ENCODE measurements around the gene CDK5RAP2.
A peak's percentile ranks its signal among the peaks of the same experiment; 100 is the strongest.
"Not testable (repeated sequence)": the region's sequence is repeated elsewhere in the genome, so short reads cannot be mapped to it uniquely, and the experiment has no call there.

The CDK5RAP2 gene

DNA sequence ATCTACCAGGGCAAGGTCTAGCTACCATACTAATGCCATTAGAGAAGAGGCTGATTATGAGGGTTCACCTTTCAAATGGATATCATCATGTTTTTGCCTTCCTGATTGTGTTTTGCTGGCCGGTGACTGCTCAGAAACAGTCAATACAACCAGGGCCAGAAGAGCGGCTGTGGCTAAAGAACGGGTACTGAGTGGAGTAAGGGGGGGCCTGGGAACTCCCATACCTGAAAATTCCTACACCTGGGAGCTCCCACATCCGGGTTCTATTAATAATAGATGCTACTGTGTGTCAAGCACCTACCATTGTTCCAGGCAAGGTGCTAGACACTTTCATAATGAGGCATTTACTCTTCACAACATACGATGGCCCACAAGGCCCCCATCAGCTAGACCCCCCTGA is 79.2 kb downstream of the CDK5RAP2 start:
- no peak for DNase-seq (ENCODE audit: low read depth)
- H3K4me3 ChIP-seq (ENCODE audit: low read depth, low read length) = no peak overlapping the region
- TF ChIP-seq, protein P1, sequence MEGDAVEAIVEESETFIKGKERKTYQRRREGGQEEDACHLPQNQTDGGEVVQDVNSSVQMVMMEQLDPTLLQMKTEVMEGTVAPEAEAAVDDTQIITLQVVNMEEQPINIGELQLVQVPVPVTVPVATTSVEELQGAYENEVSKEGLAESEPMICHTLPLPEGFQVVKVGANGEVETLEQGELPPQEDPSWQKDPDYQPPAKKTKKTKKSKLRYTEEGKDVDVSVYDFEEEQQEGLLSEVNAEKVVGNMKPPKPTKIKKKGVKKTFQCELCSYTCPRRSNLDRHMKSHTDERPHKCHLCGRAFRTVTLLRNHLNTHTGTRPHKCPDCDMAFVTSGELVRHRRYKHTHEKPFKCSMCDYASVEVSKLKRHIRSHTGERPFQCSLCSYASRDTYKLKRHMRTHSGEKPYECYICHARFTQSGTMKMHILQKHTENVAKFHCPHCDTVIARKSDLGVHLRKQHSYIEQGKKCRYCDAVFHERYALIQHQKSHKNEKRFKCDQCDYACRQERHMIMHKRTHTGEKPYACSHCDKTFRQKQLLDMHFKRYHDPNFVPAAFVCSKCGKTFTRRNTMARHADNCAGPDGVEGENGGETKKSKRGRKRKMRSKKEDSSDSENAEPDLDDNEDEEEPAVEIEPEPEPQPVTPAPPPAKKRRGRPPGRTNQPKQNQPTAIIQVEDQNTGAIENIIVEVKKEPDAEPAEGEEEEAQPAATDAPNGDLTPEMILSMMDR (IDR thresholded peaks at IDR 0.05; ENCODE audit: insufficient read depth, low read depth, low read length, missing control alignments) = no peak

GRCh38 chr9:120497865-120498264 is 82.1 kb downstream of the CDK5RAP2 start:
- DNase-seq (ENCODE audit: low read depth); H3K4me3 ChIP-seq (ENCODE audit: low read depth, low read length): not testable (repeated sequence)

GRCh38 chr9:120496438-120496837 is 83.5 kb downstream of the CDK5RAP2 start:
- H3K4me3 ChIP-seq (ENCODE audit: low read depth, low read length); DNase-seq (ENCODE audit: low read depth): not testable (repeated sequence)

- TF ChIP-seq, protein P1 (IDR thresholded peaks at IDR 0.05; ENCODE audit: insufficient read depth, low read depth, low read length, missing control alignments) = no peak
These were observed 88.9 kb downstream of the CDK5RAP2 start for GRCh38 chr9:120490888-120491595.

DNA sequence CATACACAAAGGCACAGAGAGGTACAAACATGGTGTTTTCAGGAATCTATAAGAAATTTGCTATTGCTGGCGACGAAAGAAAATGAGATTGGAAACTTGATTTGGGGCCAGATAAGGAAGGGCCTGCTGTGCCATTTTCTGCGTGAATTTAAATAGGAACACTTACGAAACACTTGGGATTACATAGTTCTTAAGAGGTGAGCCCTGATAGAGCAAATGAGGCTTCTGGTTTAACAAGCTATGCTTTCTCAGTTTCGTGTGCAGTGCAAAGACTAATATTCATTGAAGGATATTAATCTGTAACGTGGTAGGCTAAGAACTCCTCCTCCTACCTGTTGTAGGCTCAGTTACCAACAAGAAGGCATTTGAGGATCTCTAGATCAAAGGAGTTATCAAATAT is 93.1 kb downstream of the CDK5RAP2 start:
- DNase-seq (ENCODE audit: low read depth) = no peak
- TF ChIP-seq, protein P1 (IDR thresholded peaks at IDR 0.05; ENCODE audit: insufficient read depth, low read depth, low read length, missing control alignments) = no peak
- H3K4me3 ChIP-seq (ENCODE audit: low read depth, low read length) = no peak overlapping the region

More at GRCh38 chr9:120490888-120491595, 88.9 kb downstream of the CDK5RAP2 start:
- H3K4me3 ChIP-seq (ENCODE audit: low read depth, low read length) = no peak overlapping the region
- peak; percentile 23 for DNase-seq (ENCODE audit: low read depth)

DNA sequence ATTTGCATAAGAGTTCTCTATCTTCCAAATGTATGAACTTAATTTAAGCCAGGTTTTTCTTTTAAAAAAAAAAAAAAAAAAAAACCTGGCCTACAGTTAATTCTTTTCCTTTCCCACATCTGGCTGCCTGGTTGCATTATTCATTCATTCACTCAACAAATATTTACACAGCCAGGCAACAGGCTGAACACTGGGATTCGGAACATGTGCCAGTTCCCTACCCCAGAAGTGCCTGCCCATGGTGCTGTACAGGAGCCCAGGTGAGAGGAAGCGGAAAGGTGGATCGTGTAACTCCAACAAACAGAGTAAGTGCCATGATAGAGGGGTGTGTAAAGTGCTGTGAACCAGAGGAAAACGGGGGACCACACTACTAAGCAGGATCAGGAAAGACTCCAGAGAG is 93.6 kb downstream of the CDK5RAP2 start:
- TF ChIP-seq, protein P1 (IDR thresholded peaks at IDR 0.05; ENCODE audit: insufficient read depth, low read depth, low read length, missing control alignments) = no peak
- no peak for DNase-seq (ENCODE audit: low read depth)
- no peak overlapping the region for H3K4me3 ChIP-seq (ENCODE audit: low read depth, low read length)

- DNase-seq (ENCODE audit: low read depth) = no peak
- H3K4me3 ChIP-seq (ENCODE audit: low read depth, low read length) = no peak overlapping the region
- TF ChIP-seq, protein P1 (IDR thresholded peaks at IDR 0.05; ENCODE audit: insufficient read depth, low read depth, low read length, missing control alignments) = no peak
These were observed 94.2 kb downstream of the CDK5RAP2 start for GRCh38 chr9:120485788-120486187.

DNA sequence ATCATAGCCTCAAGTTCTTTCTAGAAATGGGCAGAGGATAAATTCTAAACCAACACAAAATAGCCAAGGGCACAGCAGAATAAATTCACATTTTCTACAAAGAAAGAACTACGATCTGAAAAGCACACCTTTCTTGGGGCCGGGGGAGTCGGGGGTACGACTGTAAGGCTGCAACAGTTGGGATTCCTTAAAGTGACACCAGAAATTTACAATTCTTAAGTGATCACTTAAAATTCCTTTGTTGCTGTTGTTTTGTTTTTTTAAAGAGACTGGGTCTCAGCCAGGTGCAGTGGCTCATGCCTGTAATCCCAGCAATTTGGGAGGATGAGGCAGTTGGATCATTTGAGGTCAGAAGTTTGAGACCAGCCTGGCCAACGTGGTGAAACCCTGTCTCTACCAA is 95.8 kb downstream of the CDK5RAP2 start:
- no peak overlapping the region for H3K4me3 ChIP-seq (ENCODE audit: low read depth, low read length)
- TF ChIP-seq, protein P1 (IDR thresholded peaks at IDR 0.05; ENCODE audit: insufficient read depth, low read depth, low read length, missing control alignments) = no peak
- no peak for DNase-seq (ENCODE audit: low read depth)
